WTC11 (cell line): Measurements from ENCODE around the gene MEIS3.

Experiments used
- ATF2 ChIP-seq: sonication (generic); formaldehyde crosslinking; IDR thresholded peaks from 2 replicates; pipeline ENCODE4 v1.8.1; 2022; ENCODE audit warnings: low read depth, missing genetic modification reagents, borderline replicate concordance
- CBFB ChIP-seq: sonication (generic); formaldehyde crosslinking; IDR thresholded peaks from 2 replicates; pipeline ENCODE4 v1.8.1; 2022; ENCODE audit warnings: mild to moderate bottlenecking, low read depth, missing genetic modification reagents
- CREM ChIP-seq: sonication (generic); formaldehyde crosslinking; IDR thresholded peaks from 2 replicates; pipeline ENCODE4 v1.8.1; 2022; ENCODE audit warnings: mild to moderate bottlenecking, missing genetic modification reagents, moderate library complexity
- CTCF ChIP-seq: fragments of 200-600 bp; IDR thresholded peaks from 2 replicates; pipeline ENCODE4 v1.8.0; 2022; ENCODE audit warnings: antibody characterized with exemption
- E2F1 ChIP-seq: sonication (generic); formaldehyde crosslinking; IDR thresholded peaks from 2 replicates; pipeline ENCODE4 v1.8.0; 2022; ENCODE audit warnings: mild to moderate bottlenecking, missing genetic modification reagents
- ELF4 ChIP-seq: sonication (generic); formaldehyde crosslinking; IDR thresholded peaks from 2 replicates; pipeline ENCODE4 v1.8.1; 2022; ENCODE audit warnings: low read depth, mild to moderate bottlenecking, moderate library complexity, missing genetic modification reagents
- MYBL2 ChIP-seq: sonication (generic); formaldehyde crosslinking; IDR thresholded peaks from 2 replicates; pipeline ENCODE4 v1.8.1; 2023; ENCODE audit warnings: mild to moderate bottlenecking, moderate library complexity, missing genetic modification reagents
- NFYB ChIP-seq: sonication (generic); formaldehyde crosslinking; conservative IDR thresholded peaks from 2 replicates; pipeline ENCODE4 v1.8.0; 2022; ENCODE audit warnings: low read depth, missing genetic modification reagents

GRCh38 chr19:47435196-47435595 is 15.9 kb upstream of the MEIS3 start:
- TF ChIP-seq CBFB (no peak), CTCF (no peak), NFYB (CRISPR knock-in tag) (no peak), ATF2 (CRISPR knock-in tag) (no peak), ELF4 (CRISPR knock-in tag) (no peak), CREM (CRISPR knock-in tag) (no peak), MYBL2 (no peak), E2F1 (CRISPR knock-in tag) (no peak)
